WTC11 (cell line): ENCODE measurements around the gene ANKRD28. TPM values are rescaled to one million over a fixed set of nuclear protein-coding genes. Genes with fewer than 3 reads are reported as not detected.

Experiments
- ATAC-seq: fragments of 200-7000 bp; cut with Tn5 transposase; 2 replicates; pipeline ENCODE4 v1.10.0; 2021; ENCODE audit warnings: mild to moderate bottlenecking, moderate library complexity
- CTCF ChIA-PET: fragments of 300-600 bp; sonication (Branson Sonifier 250); formaldehyde crosslinking; loops from one replicate; lab custom pipeline; 2021; ENCODE audit warnings: antibody characterized with exemption; lab: Charles Lee
- POLR2A ChIA-PET: fragments of 350-600 bp; sonication (Branson Sonifier 250); formaldehyde crosslinking; loops from one replicate; lab custom pipeline; 2021; ENCODE audit warnings: antibody characterized with exemption; lab: Charles Lee
- DNase-seq: peaks from one replicate; pipeline ENCODE4 v3.0.0; 2021; ENCODE audit warnings: low spot score
- H3K27ac Mint-ChIP-seq: 2 replicates; pipeline ENCODE4 v1.8.0; 2021; ENCODE audit warnings: mixed read lengths
- H3K27me3 Mint-ChIP-seq: 2 replicates; pipeline ENCODE4 v1.8.0; 2021; ENCODE audit warnings: low read depth, mild to moderate bottlenecking, moderate library complexity, mixed read lengths
- H3K36me3 Mint-ChIP-seq: 2 replicates; pipeline ENCODE4 v1.8.0; 2021; ENCODE audit warnings: mixed read lengths
- H3K4me1 Mint-ChIP-seq: 2 replicates; pipeline ENCODE4 v1.8.0; 2022; ENCODE audit warnings: mixed read lengths
- H3K4me3 Mint-ChIP-seq: 2 replicates; pipeline ENCODE4 v1.8.0; 2021; ENCODE audit warnings: mild to moderate bottlenecking, moderate library complexity, mixed read lengths
- H3K9me3 Mint-ChIP-seq: 2 replicates; pipeline ENCODE4 v1.8.0; 2021; ENCODE audit warnings: mixed read lengths
- ATF1 ChIP-seq: sonication (generic); formaldehyde crosslinking; IDR thresholded peaks from 2 replicates; pipeline ENCODE4 v1.8.1; 2023; ENCODE audit warnings: mild to moderate bottlenecking, moderate library complexity, missing genetic modification reagents
- CBFB ChIP-seq: sonication (generic); formaldehyde crosslinking; IDR thresholded peaks from 2 replicates; pipeline ENCODE4 v1.8.1; 2022; ENCODE audit warnings: mild to moderate bottlenecking, low read depth, missing genetic modification reagents
- EMX1 ChIP-seq: fragments of 250-450 bp; sonication (Bioruptor Pico); IDR thresholded peaks from 2 replicates; pipeline ENCODE4 v1.8.0; 2021; ENCODE audit warnings: mild to moderate bottlenecking
- ESRRA ChIP-seq: sonication (generic); formaldehyde crosslinking; IDR thresholded peaks from 2 replicates; pipeline ENCODE4 v1.8.1; 2022; ENCODE audit warnings: mild to moderate bottlenecking, missing genetic modification reagents, borderline replicate concordance
- FOXP1 ChIP-seq: sonication (generic); formaldehyde crosslinking; IDR thresholded peaks from 2 replicates; pipeline ENCODE4 v1.8.0; 2022; ENCODE audit warnings: missing genetic modification reagents, mild to moderate bottlenecking, moderate library complexity, borderline replicate concordance
- HMGXB4 ChIP-seq: sonication (generic); formaldehyde crosslinking; IDR thresholded peaks from 2 replicates; pipeline ENCODE4 v1.8.1; 2023; ENCODE audit warnings: mild to moderate bottlenecking, moderate library complexity, missing genetic modification reagents
- IRF2 ChIP-seq: sonication (generic); formaldehyde crosslinking; IDR thresholded peaks from 2 replicates; pipeline ENCODE4 v1.8.0; 2022; ENCODE audit warnings: low read depth, missing genetic modification reagents, borderline replicate concordance
- MXD4 ChIP-seq: fragments of 250-450 bp; sonication (Bioruptor Pico); IDR thresholded peaks from 2 replicates; pipeline ENCODE4 v1.8.0; 2021; ENCODE audit warnings: mild to moderate bottlenecking, moderate library complexity, borderline replicate concordance
- NFE2L1 ChIP-seq: sonication (generic); formaldehyde crosslinking; IDR thresholded peaks from 2 replicates; pipeline ENCODE4 v1.8.1; 2023; ENCODE audit warnings: missing genetic modification reagents
- NFYB ChIP-seq: sonication (generic); formaldehyde crosslinking; conservative IDR thresholded peaks from 2 replicates; pipeline ENCODE4 v1.8.0; 2022; ENCODE audit warnings: low read depth, missing genetic modification reagents
- OVOL2 ChIP-seq: fragments of 250-450 bp; sonication (Bioruptor Pico); IDR thresholded peaks from 2 replicates; pipeline ENCODE4 v1.9.0; 2021; ENCODE audit warnings: mild to moderate bottlenecking, borderline replicate concordance
- PREB ChIP-seq: sonication (generic); formaldehyde crosslinking; IDR thresholded peaks from 2 replicates; pipeline ENCODE4 v1.8.1; 2022; ENCODE audit warnings: mild to moderate bottlenecking, missing genetic modification reagents, moderate library complexity, borderline replicate concordance
- SMAD3 ChIP-seq: sonication (generic); formaldehyde crosslinking; IDR thresholded peaks from 2 replicates; pipeline ENCODE4 v1.8.0; 2022; ENCODE audit warnings: missing genetic modification reagents, mild to moderate bottlenecking, borderline replicate concordance
- TEAD4 ChIP-seq: sonication (generic); formaldehyde crosslinking; IDR thresholded peaks from 2 replicates; pipeline ENCODE4 v1.8.0; 2022; ENCODE audit warnings: mild to moderate bottlenecking, missing genetic modification reagents
- TP53 ChIP-seq: sonication (generic); formaldehyde crosslinking; IDR thresholded peaks from 2 replicates; pipeline ENCODE4 v1.8.1; 2023; ENCODE audit warnings: mild to moderate bottlenecking, missing genetic modification reagents
- ZMAT4 ChIP-seq: fragments of 250-450 bp; sonication (Bioruptor Pico); IDR thresholded peaks from 2 replicates; pipeline ENCODE4 v1.9.0; 2021; ENCODE audit warnings: mild to moderate bottlenecking
- ZNF219 ChIP-seq: sonication (generic); formaldehyde crosslinking; IDR thresholded peaks from 2 replicates; pipeline ENCODE4 v1.8.0; 2023; ENCODE audit warnings: missing genetic modification reagents, mild to moderate bottlenecking, borderline replicate concordance
- ZNF317 ChIP-seq: sonication (generic); formaldehyde crosslinking; IDR thresholded peaks from 2 replicates; pipeline ENCODE4 v1.8.1; 2023; ENCODE audit warnings: low read depth, mild to moderate bottlenecking, moderate library complexity, missing genetic modification reagents, borderline replicate concordance
- ZNF396 ChIP-seq: fragments of 250-450 bp; sonication (Bioruptor Pico); IDR thresholded peaks from 2 replicates; pipeline ENCODE4 v1.8.0; 2021; ENCODE audit warnings: mild to moderate bottlenecking, moderate library complexity, borderline replicate concordance
- ZNF416 ChIP-seq: fragments of 250-450 bp; sonication (Bioruptor Pico); IDR thresholded peaks from 2 replicates; pipeline ENCODE4 v1.9.0; 2021; ENCODE audit warnings: mild to moderate bottlenecking, inconsistent platforms
- ZNF512 ChIP-seq: sonication (generic); formaldehyde crosslinking; IDR thresholded peaks from 2 replicates; pipeline ENCODE4 v1.8.1; 2022; ENCODE audit warnings: missing genetic modification reagents, borderline replicate concordance
- ZNF671 ChIP-seq: fragments of 250-450 bp; sonication (Bioruptor Pico); IDR thresholded peaks from 2 replicates; pipeline ENCODE4 v1.8.0; 2021; ENCODE audit warnings: mild to moderate bottlenecking
- total RNA-seq: library from RNA; stranded (reverse); gene quantifications from 3 replicates; pipeline ENCODE4 v1.2.3, GENCODE V29; 2021

Gene ANKRD28
- total RNA-seq, 1 experiment from 2014 or later = 51.6 TPM

- CTCF ChIA-PET = no interaction called here
- no peak for TF ChIP-seq OVOL2 (CRISPR knock-in tag)
- TF ChIP-seq ZNF512 (CRISPR knock-in tag) = no peak
- no peak for TF ChIP-seq TEAD4 (CRISPR knock-in tag)
- no peak for TF ChIP-seq NFYB (CRISPR knock-in tag)
- TF ChIP-seq ZNF416 = no peak
- no peak for TF ChIP-seq ESRRA (CRISPR knock-in tag)
- no peak for TF ChIP-seq NFE2L1 (CRISPR knock-in tag)
- Mint-ChIP-seq H3K27ac (peak overlapping the region; percentile 36; the same call in 1 of the 2 replicates), H3K36me3 (no peaks in the 10 kb centered on the region), H3K4me3 (no peak overlapping the region), H3K4me1 (peaks cover 30% of the 10 kb centered on the region), H3K9me3 (no peaks in the 10 kb centered on the region), H3K27me3 (no peaks in the 10 kb centered on the region)
- POLR2A ChIA-PET = no interaction called here
- DNase-seq (no peak), ATAC-seq (no peak)
Observed at GRCh38 chr3:15783361-15783969, 14.3 kb downstream of the ANKRD28 start.

GRCh38 chr3:15782429-15782828, 15.3 kb downstream of the ANKRD28 start:
- Mint-ChIP-seq H3K27me3 (no peaks in the 10 kb centered on the region), H3K9me3 (no peaks in the 10 kb centered on the region), H3K4me3 (no peak overlapping the region), H3K4me1 (peaks cover 34% of the 10 kb centered on the region), H3K27ac (0 out of 2 replicates have a peak overlapping the region, but pooled peaks have one; percentile 13)
- DNase-seq (no peak), ATAC-seq (no peak)
- TF ChIP-seq ZMAT4 (no peak), ZNF416 (no peak), FOXP1 (no peak)
- TF ChIP-seq, all 79 proteins: peak for 0
- CTCF ChIA-PET = interaction anchor here (0.5 kb wide), 1 partner anchor 15 kb away, joined by 3 read pairs; no protein-coding TSS in a partner anchor
- no peaks in the 10 kb centered on the region for H3K36me3 Mint-ChIP-seq
- POLR2A ChIA-PET = no interaction called here

GRCh38 chr3:15781637-15782402, 16.0 kb downstream of the ANKRD28 start:
- Mint-ChIP-seq H3K27ac (peak overlapping the region; percentile 11; the same call in 1 of the 2 replicates), H3K36me3 (no peaks in the 10 kb centered on the region), H3K9me3 (no peaks in the 10 kb centered on the region), H3K27me3 (no peaks in the 10 kb centered on the region), H3K4me3 (no peak overlapping the region), H3K4me1 (peaks cover 34% of the 10 kb centered on the region)
- DNase-seq (no peak), ATAC-seq (peak; percentile 38; the same call in 1 of the 2 replicates)
- ChIA-PET POLR2A (no interaction called here), CTCF (interaction anchor here (0.5 kb wide), 1 partner anchor 15 kb away, joined by 3 read pairs; no protein-coding TSS in a partner anchor)
- no peak for TF ChIP-seq IRF2 (CRISPR knock-in tag)
- no peak for TF ChIP-seq MXD4 (CRISPR knock-in tag)
- no peak for TF ChIP-seq PREB (CRISPR knock-in tag)
- no peak for TF ChIP-seq ZNF317 (CRISPR knock-in tag)
- TF ChIP-seq ZNF416 = no peak
- no peak for TF ChIP-seq TP53 (CRISPR knock-in tag)
- TF ChIP-seq, all 79 proteins: peak for 0

GRCh38 chr3:15781131-15781530, 16.6 kb downstream of the ANKRD28 start:
- Mint-ChIP-seq H3K27ac (no peak overlapping the region), H3K4me3 (no peak overlapping the region), H3K9me3 (no peaks in the 10 kb centered on the region), H3K27me3 (no peaks in the 10 kb centered on the region), H3K36me3 (no peaks in the 10 kb centered on the region), H3K4me1 (peaks cover 34% of the 10 kb centered on the region)
- no peak for DNase-seq
- ATAC-seq = no peak
- ChIA-PET POLR2A (no interaction called here), CTCF (interaction anchor here (0.6 kb wide), 1 partner anchor 164 kb away, joined by 5 read pairs; no protein-coding TSS in a partner anchor)
- TF ChIP-seq SMAD3 (CRISPR knock-in tag) (no peak), CBFB (no peak), ZNF671 (CRISPR knock-in tag) (no peak), ZNF219 (CRISPR knock-in tag) (no peak), HMGXB4 (CRISPR knock-in tag) (no peak), ZNF396 (CRISPR knock-in tag) (no peak), TP53 (CRISPR knock-in tag) (no peak), ATF1 (CRISPR knock-in tag) (no peak), IRF2 (CRISPR knock-in tag) (no peak), EMX1 (CRISPR knock-in tag) (no peak)
